ENCODE results near the gene EFCAB11.

- TF ChIP-seq, protein P1, sequence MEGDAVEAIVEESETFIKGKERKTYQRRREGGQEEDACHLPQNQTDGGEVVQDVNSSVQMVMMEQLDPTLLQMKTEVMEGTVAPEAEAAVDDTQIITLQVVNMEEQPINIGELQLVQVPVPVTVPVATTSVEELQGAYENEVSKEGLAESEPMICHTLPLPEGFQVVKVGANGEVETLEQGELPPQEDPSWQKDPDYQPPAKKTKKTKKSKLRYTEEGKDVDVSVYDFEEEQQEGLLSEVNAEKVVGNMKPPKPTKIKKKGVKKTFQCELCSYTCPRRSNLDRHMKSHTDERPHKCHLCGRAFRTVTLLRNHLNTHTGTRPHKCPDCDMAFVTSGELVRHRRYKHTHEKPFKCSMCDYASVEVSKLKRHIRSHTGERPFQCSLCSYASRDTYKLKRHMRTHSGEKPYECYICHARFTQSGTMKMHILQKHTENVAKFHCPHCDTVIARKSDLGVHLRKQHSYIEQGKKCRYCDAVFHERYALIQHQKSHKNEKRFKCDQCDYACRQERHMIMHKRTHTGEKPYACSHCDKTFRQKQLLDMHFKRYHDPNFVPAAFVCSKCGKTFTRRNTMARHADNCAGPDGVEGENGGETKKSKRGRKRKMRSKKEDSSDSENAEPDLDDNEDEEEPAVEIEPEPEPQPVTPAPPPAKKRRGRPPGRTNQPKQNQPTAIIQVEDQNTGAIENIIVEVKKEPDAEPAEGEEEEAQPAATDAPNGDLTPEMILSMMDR (IDR thresholded peaks at IDR 0.05), result no peak
- no peak for TF ChIP-seq POLR2A (IDR thresholded peaks at IDR 0.05)
Observed at GRCh38 chr14:89794096-89794495, 160.4 kb downstream of the EFCAB11 start.

All from breast epithelium (tissue), 3 donors.